Colonic mucosa (tissue), 4 donors: ENCODE results near the gene TDRD12. TPM values are rescaled to one million over a fixed set of nuclear protein-coding genes. Genes with fewer than 3 reads are reported as not detected.
"Not testable (repeated sequence)": the region's sequence is repeated elsewhere in the genome, so short reads cannot be mapped to it uniquely, and the experiment has no call there.

Source experiments
- DNase-seq: peaks from one replicate; pipeline ENCODE4 v3.0.0-alpha.2; 2020
- H3K27ac ChIP-seq: fragments of 200-600 bp; one replicate; pipeline ENCODE4 v1.8.0; 2021
- H3K27me3 ChIP-seq: fragments of 200-600 bp; one replicate; pipeline ENCODE4 v1.8.0; 2021
- H3K36me3 ChIP-seq: fragments of 200-600 bp; one replicate; pipeline ENCODE4 v1.8.0; 2021
- H3K4me1 ChIP-seq: fragments of 200-600 bp; one replicate; pipeline ENCODE4 v1.8.0; 2021; ENCODE audit warnings: mild to moderate bottlenecking
- H3K4me3 ChIP-seq: fragments of 200-600 bp; one replicate; pipeline ENCODE4 v1.8.0; 2021
- H3K9ac ChIP-seq, 2 donors: one replicate each; pipeline ENCODE4 v1.7.0; 2013; ENCODE audit warnings: control low read depth in 2 of 2, low read depth in 2 of 2, low read length in 2 of 2
- H3K9me3 ChIP-seq: fragments of 200-600 bp; one replicate; pipeline ENCODE4 v1.8.0; 2021
- CTCF ChIP-seq: fragments of 200-600 bp; IDR thresholded peaks from one replicate; pipeline ENCODE4 v1.8.0; 2022; ENCODE audit warnings: antibody characterized with exemption, mild to moderate bottlenecking
- intact Hi-C: fragments of 100-400 bp; cut with DNase I; formaldehyde crosslinking; loops from one replicate; pipeline ENCODE4 v1.14.1; 2022
- total RNA-seq, 2 donors: library from RNA; stranded (reverse); fragmentation: NEBNext Ultra II Directional in 1 of 2; extraction: Animal tissue kit (Norgen Biotek cat#: 25700) in 1 of 2; gene quantifications; one replicate each; pipeline ENCODE4 v1.2.1, GENCODE V29; 2021
- donor health status: healthy.
- donor health status: DM: no; HTN: no; CAD: no.
- donor health status: DM: no; HTN: no; CAD: no.

Gene TDRD12
- total RNA-seq, 2 donors from 2014 or later, result 0.37 TPM; not detected in 1

- Histone ChIP-seq H3K27ac (no peak overlapping the region), H3K36me3 (no peaks in the 10 kb centered on the region), H3K9ac (no peak overlapping the region), H3K4me3 (no peak overlapping the region), H3K4me1 (no peaks in the 10 kb centered on the region), H3K27me3 (no peaks in the 10 kb centered on the region), H3K9me3 (no peaks in the 10 kb centered on the region)
- DNase-seq, result no peak
- intact Hi-C loops, result no loop called here
- no peak for TF ChIP-seq CTCF
These were observed 118.0 kb downstream of the TDRD12 start for GRCh38 chr19:32837531-32837930.

GRCh38 chr19:32842061-32842460 is 122.5 kb downstream of the TDRD12 start:
- no peaks in the 10 kb centered on the region for H3K27me3 ChIP-seq
- H3K36me3 ChIP-seq, result no peaks in the 10 kb centered on the region
- H3K9me3 ChIP-seq, result no peaks in the 10 kb centered on the region
- TF ChIP-seq CTCF, result no peak
- intact Hi-C loops, result no loop called here
- no peak overlapping the region for H3K9ac ChIP-seq
- H3K4me3 ChIP-seq, result no peak overlapping the region
- no peak overlapping the region for H3K27ac ChIP-seq
- DNase-seq, result no peak
- no peaks in the 10 kb centered on the region for H3K4me1 ChIP-seq

- Histone ChIP-seq H3K27ac (no peak overlapping the region), H3K4me1 (no peaks in the 10 kb centered on the region)
- intact Hi-C loops, result no loop called here
These were observed 124.2 kb downstream of the TDRD12 start for GRCh38 chr19:32843716-32844245.

DNA sequence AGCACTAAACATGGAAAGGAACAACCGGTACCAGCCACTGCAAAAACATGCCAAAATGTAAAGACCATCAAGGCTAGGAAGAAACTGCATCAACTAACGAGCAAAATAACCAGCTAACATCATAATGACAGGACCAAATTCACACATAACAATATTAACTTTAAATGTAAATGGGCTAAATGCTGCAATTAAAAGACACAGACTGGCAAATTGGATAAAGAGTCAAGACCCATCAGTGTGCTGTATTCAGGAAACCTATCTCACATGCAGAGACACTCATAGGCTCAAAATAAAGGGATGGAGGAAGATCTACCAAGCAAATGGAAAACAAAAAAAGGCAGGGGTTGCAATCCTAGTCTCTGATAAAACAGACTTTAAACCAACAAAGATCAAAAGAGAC is 128.5 kb downstream of the TDRD12 start:
- H3K4me3 ChIP-seq, H3K36me3 ChIP-seq, H3K9ac ChIP-seq, H3K4me1 ChIP-seq, intact Hi-C loops, DNase-seq, H3K9me3 ChIP-seq, H3K27ac ChIP-seq, H3K27me3 ChIP-seq: not testable (repeated sequence)

More at GRCh38 chr19:32843716-32844245, 124.2 kb downstream of the TDRD12 start:
- H3K36me3 ChIP-seq, result no peaks in the 10 kb centered on the region
- TF ChIP-seq CTCF, result no peak
- H3K9ac ChIP-seq, result no peak overlapping the region
- H3K27me3 ChIP-seq, result no peaks in the 10 kb centered on the region
- H3K9me3 ChIP-seq, result no peaks in the 10 kb centered on the region
- no peak for DNase-seq
- H3K4me3 ChIP-seq, result no peak overlapping the region

- no peak for DNase-seq
These were observed 132.6 kb downstream of the TDRD12 start for GRCh38 chr19:32852216-32852615.

GRCh38 chr19:32856818-32857217 is 137.3 kb downstream of the TDRD12 start:
- DNase-seq, intact Hi-C loops, H3K27ac ChIP-seq, H3K4me1 ChIP-seq, H3K36me3 ChIP-seq, H3K27me3 ChIP-seq, H3K9me3 ChIP-seq, H3K4me3 ChIP-seq, H3K9ac ChIP-seq: not testable (repeated sequence)

More at GRCh38 chr19:32852216-32852615, 132.6 kb downstream of the TDRD12 start:
- no peak overlapping the region for H3K27ac ChIP-seq
- H3K9ac ChIP-seq, result no peak overlapping the region
- TF ChIP-seq CTCF, result no peak
- H3K9me3 ChIP-seq, result no peaks in the 10 kb centered on the region
- intact Hi-C loops, result no loop called here
- H3K36me3 ChIP-seq, result no peaks in the 10 kb centered on the region
- H3K27me3 ChIP-seq, result no peaks in the 10 kb centered on the region
- no peak overlapping the region for H3K4me3 ChIP-seq
- no peaks in the 10 kb centered on the region for H3K4me1 ChIP-seq
